Activated CD8-positive, alpha-beta memory T cell treated with anti-CD3 and anti-CD28 coated beads, Interleukin-2, amount 50 U/mL, for 1 hour (primary cell): ENCODE measurements around the gene RAB6B.

Experiments
- DNase-seq: peaks from one replicate; pipeline ENCODE4 v3.0.0-alpha.2; 2020; ENCODE audit errors: extremely low read depth

Gene RAB6B

GRCh38 chr3:133895208-133896001 lies at the start of gene RAB6B:
Gene RAB6B (minus strand): TSS chr3:133895882. CDS start chr3:133895466, 416 bp downstream.
- DNase-seq: no peak

- no peak for DNase-seq
These were observed 49.1 kb upstream of the RAB6B start for GRCh38 chr3:133944641-133945380.

- no peak for DNase-seq
These were observed 48.5 kb upstream of the RAB6B start for GRCh38 chr3:133944181-133944580.

- DNase-seq: no peak
These were observed 48.0 kb upstream of the RAB6B start for GRCh38 chr3:133943639-133944141.

GRCh38 chr3:133943031-133943535 lies 47.4 kb upstream of the RAB6B start:
- DNase-seq: no peak

- DNase-seq: no peak
These were observed 45.7 kb upstream of the RAB6B start for GRCh38 chr3:133941415-133941821.

GRCh38 chr3:133940536-133940935 lies 44.9 kb upstream of the RAB6B start:
- no peak for DNase-seq

- no peak for DNase-seq
These were observed 43.8 kb upstream of the RAB6B start for GRCh38 chr3:133939463-133939835.

- no peak for DNase-seq
These were observed 43.2 kb upstream of the RAB6B start for GRCh38 chr3:133938770-133939462.

GRCh38 chr3:133937756-133938601 lies 42.3 kb upstream of the RAB6B start:
- DNase-seq: no peak

- DNase-seq: no peak
These were observed 41.5 kb upstream of the RAB6B start for GRCh38 chr3:133937061-133937686.

- DNase-seq: no peak
These were observed 40.4 kb upstream of the RAB6B start for GRCh38 chr3:133935843-133936769.

- no peak for DNase-seq
These were observed 39.5 kb upstream of the RAB6B start for GRCh38 chr3:133934996-133935842.

- no peak for DNase-seq
These were observed 38.6 kb upstream of the RAB6B start for GRCh38 chr3:133934073-133934970.

- DNase-seq: no peak
These were observed 37.7 kb upstream of the RAB6B start for GRCh38 chr3:133933097-133934024.

- DNase-seq: no peak
These were observed 36.3 kb upstream of the RAB6B start for GRCh38 chr3:133932009-133932408.

- no peak for DNase-seq
These were observed 35.4 kb upstream of the RAB6B start for GRCh38 chr3:133931084-133931483.
